HCT116 (cell line): Measurements from ENCODE around the gene LRRC34. TPM values are rescaled to one million over a fixed set of nuclear protein-coding genes. Genes with fewer than 3 reads are reported as not detected.

Experiments
- ATAC-seq: fragments of 200-7000 bp; cut with Tn5 transposase; 2 replicates; pipeline ENCODE4 v1.9.1; 2020; ENCODE audit warnings: mild to moderate bottlenecking, moderate library complexity
- BruUV-seq: library from RNA; stranded (reverse); fragments of 400-500 nt; replicated peaks from 2 replicates; lab custom pipeline; 2021; lab: Mats Ljungman, UMichigan
- CTCF ChIA-PET: fragments of 300-600 bp; sonication (Branson Sonifier 250); formaldehyde crosslinking; loops from one replicate; lab custom pipeline; 2021; ENCODE audit warnings: antibody characterized with exemption; lab: Charles Lee
- POLR2A ChIA-PET: fragments of 300-600, 350-600 bp; sonication (Branson Sonifier 250); formaldehyde crosslinking; loops from one replicate; lab custom pipeline; 2021; ENCODE audit warnings: antibody characterized with exemption; lab: Charles Lee
- RAD21 ChIA-PET, 2 experiments: fragments of 300-600 bp; sonication (Branson Sonifier 250); formaldehyde crosslinking; loops; one replicate each; lab custom pipeline; 2023; ENCODE audit warnings: low total read pairs in 2 of 2; ENCODE audit not compliant: uncharacterized antibody in 2 of 2, unreplicated experiment in 2 of 2, low non-redundant PET in 1 of 2; lab: Charles Lee
- DNase-seq: peaks from one replicate; pipeline ENCODE4 v3.0.0-alpha.2; 2010; ENCODE audit warnings: low read depth, low spot score
- H2AFZ ChIP-seq: fragments of 200-600 bp; shearing (Covaris generic), sonication (generic); 2 replicates; pipeline ENCODE4 v1.6.1; 2017; ENCODE audit warnings: low read depth, mixed run types, mixed read lengths, antibody characterized with exemption, low read length; ENCODE audit not compliant: poor library complexity, severe bottlenecking
- H3K27ac ChIP-seq: 2 replicates; pipeline ENCODE4 v1.5.1; 2012; ENCODE audit warnings: low read depth, low read length
- H3K27me3 ChIP-seq: fragments of 200-600 bp; sonication (generic); 2 replicates; pipeline ENCODE4 v1.6.1; 2016; ENCODE audit warnings: mixed run types, low read length, mixed read lengths; ENCODE audit not compliant: insufficient read depth
- H3K36me3 ChIP-seq, 2 experiments: fragments of 200-500 bp in 1 of 2; fragments of 200-600 bp in 1 of 2; sonication (Bioruptor generic) in 1 of 2; sonication (generic) in 1 of 2; 2 replicates each; pipeline versions ENCODE4 v1.5.1 to v1.6.1; 2014 to 2016; ENCODE audit warnings: low read length in 2 of 2, inconsistent platforms in 1 of 2, mixed read lengths in 1 of 2, mixed run types in 1 of 2; ENCODE audit not compliant: insufficient read depth in 2 of 2, control insufficient read depth in 1 of 2
- H3K4me1 ChIP-seq, 2 experiments: fragments of 200-600 bp in 1 of 2; sonication (generic) in 1 of 2; 2 replicates each; pipeline versions ENCODE4 v1.5.1 to v1.6.1; 2012 to 2017; ENCODE audit warnings: low read length in 2 of 2, inconsistent platforms in 1 of 2, mild to moderate bottlenecking in 1 of 2, mixed read lengths in 1 of 2, mixed run types in 1 of 2, moderate library complexity in 1 of 2; ENCODE audit not compliant: insufficient read depth in 2 of 2, control insufficient read depth in 1 of 2
- H3K4me2 ChIP-seq: fragments of 200-600 bp; sonication (generic); 2 replicates; pipeline ENCODE4 v1.6.1; 2017; ENCODE audit warnings: mixed run types, low read length, mixed read lengths
- H3K4me3 ChIP-seq, 2 experiments: fragments of 200-600 bp in 1 of 2; sonication (generic) in 1 of 2; replicated peaks in 1 of 2; 2 replicates each; pipeline ENCODE4 v1.5.1; 2011 to 2016; ENCODE audit warnings: low read length in 2 of 2, control low read depth in 1 of 2, low read depth in 1 of 2, mild to moderate bottlenecking in 1 of 2, mixed read lengths in 1 of 2, mixed run types in 1 of 2
- H3K79me2 ChIP-seq: fragments of 200-600 bp; sonication (generic); 2 replicates; pipeline ENCODE4 v1.6.1; 2017; ENCODE audit warnings: mild to moderate bottlenecking, mixed run types, low read length, moderate library complexity, mixed read lengths; ENCODE audit not compliant: insufficient read depth
- H3K9ac ChIP-seq: fragments of 200-600 bp; sonication (generic); 2 replicates; pipeline ENCODE4 v1.6.1; 2016; ENCODE audit warnings: low read length, mixed read lengths
- H3K9me2 ChIP-seq: fragments of 200-600 bp; sonication (generic), shearing (Covaris generic); 2 replicates; pipeline ENCODE4 v1.6.1; 2017; ENCODE audit warnings: mixed run types, mild to moderate bottlenecking, moderate library complexity; ENCODE audit not compliant: insufficient read depth
- H3K9me3 ChIP-seq, 2 experiments: fragments of 200-500 bp in 1 of 2; fragments of 200-600 bp in 1 of 2; sonication (Bioruptor generic) in 1 of 2; sonication (generic) in 1 of 2; 2 replicates each; pipeline ENCODE4 v1.6.1; 2014 to 2017; ENCODE audit warnings: low read length in 2 of 2, mixed read lengths in 2 of 2, inconsistent platforms in 1 of 2, low read depth in 1 of 2, mild to moderate bottlenecking in 1 of 2, mixed run types in 1 of 2, moderate library complexity in 1 of 2; ENCODE audit not compliant: control insufficient read depth in 1 of 2, insufficient read depth in 1 of 2
- H4K20me1 ChIP-seq: fragments of 200-600 bp; sonication (generic), shearing (Covaris generic); 2 replicates; pipeline ENCODE4 v1.6.1; 2017; ENCODE audit warnings: mixed run types, mild to moderate bottlenecking, moderate library complexity; ENCODE audit not compliant: insufficient read depth
- EGR1 ChIP-seq: IDR thresholded peaks from 2 replicates; pipeline ENCODE4 v1.6.1; 2012; ENCODE audit warnings: low read depth
- EZH2phosphoT487 ChIP-seq: fragments of 200-600 bp; IDR thresholded peaks from 2 replicates; pipeline ENCODE4 v1.6.1; 2018; ENCODE audit warnings: antibody characterized with exemption, borderline replicate concordance
- POLR2AphosphoS5 ChIP-seq: IDR thresholded peaks from 2 replicates; pipeline ENCODE4 v1.6.1; 2011; ENCODE audit warnings: mild to moderate bottlenecking, low read depth, low read length, moderate library complexity
- TCF7L2 ChIP-seq: IDR thresholded peaks from 2 replicates; pipeline ENCODE4 v1.7.0; 2011; ENCODE audit warnings: borderline replicate concordance, inconsistent platforms; ENCODE audit not compliant: insufficient read depth, insufficient read length; ENCODE audit errors: extremely low read depth
- YY1 ChIP-seq: IDR thresholded peaks from 2 replicates; pipeline ENCODE4 v1.6.1; 2011; ENCODE audit warnings: low read length, low read depth, moderate library complexity, mild to moderate bottlenecking; ENCODE audit not compliant: insufficient replicate concordance; ENCODE audit errors: extremely low read depth
- ZFX ChIP-seq: fragments of 450-650 bp; IDR thresholded peaks from 2 replicates; pipeline ENCODE4 v1.6.1; 2017
- intact Hi-C: fragments of 100-400 bp; cut with micrococcal nuclease; formaldehyde crosslinking; loops from 2 replicates; pipeline ENCODE4 v1.10.0; 2022
- total RNA-seq: library from RNA; stranded (reverse); gene quantifications from one replicate; pipeline ENCODE4 v1.2.1, GENCODE V29; 2021; ENCODE audit not compliant: unreplicated experiment

The LRRC34 gene
- total RNA-seq, 1 experiment from 2014 or later: not detected

GRCh38 chr3:169769287-169770181 lies 43.2 kb downstream of the LRRC34 start, which contains the start of gene ACTRT3:
TSS of gene ACTRT3 (minus strand) at chr3:169769561. CDS start at chr3:169769520, 41 bp downstream.
- H3K4me3 ChIP-seq: peak within 1 kb of the TSS; percentile 51 to 56
- no peaks in the 10 kb centered on the region for H3K9me3 ChIP-seq
- peak within 1 kb of the TSS; percentile 64 for H3K9ac ChIP-seq
- CTCF ChIA-PET: interaction anchor here (0.6 to 0.8 kb wide), 2 partner anchors 165 to 641 kb away, joined by 3 read pairs; no protein-coding TSS in a partner anchor
- intact Hi-C loops: loop anchor here (10.0 kb wide), 1 partner anchor 415 kb away; the partner anchor contains the start of gene PHC3
- H3K9me2 ChIP-seq: no peaks in the 10 kb centered on the region
- peaks cover 3 to 20% of the 10 kb centered on the region in 2 experiments; a peak in 1 of 4 replicates for H3K4me1 ChIP-seq
- H2AFZ ChIP-seq: peak within 1 kb of the TSS; percentile 70
- H3K4me2 ChIP-seq: peak within 1 kb of the TSS; percentile 72
- H3K27ac ChIP-seq: peak within 1 kb of the TSS; percentile 78
- peaks cover 0 to under 1% of the 10 kb centered on the region in 2 experiments; a peak in 1 of 4 replicates for H3K36me3 ChIP-seq
- peaks cover 19% of the 10 kb centered on the region for H3K79me2 ChIP-seq
- no peaks in the 10 kb centered on the region for H4K20me1 ChIP-seq
- no peaks in the 10 kb centered on the region for H3K27me3 ChIP-seq
- DNase-seq (peak; percentile 35), ATAC-seq (peak; percentile 16)
- TF ChIP-seq POLR2AphosphoS5: peak; percentile 52
- peak; percentile 56; the same call in 1 of the 2 replicates for TF ChIP-seq ZFX
- no peak for TF ChIP-seq EZH2phosphoT487
- peak; percentile 11 for TF ChIP-seq TCF7L2
- no peak for TF ChIP-seq EGR1
- no peak for TF ChIP-seq YY1
- POLR2A ChIA-PET: interaction anchor here (1.5 kb wide), 1 partner anchor 1100 kb away, joined by 4 read pairs; the partner anchor contains the start of gene RPL22L1
- no TSS peak for BruUV-seq
- RAD21 ChIA-PET: interaction anchor here in 1 of 2 experiments (0.6 kb wide), 1 partner anchor 71 kb away, joined by 3 read pairs; no protein-coding TSS in a partner anchor
